ENCODE measurements around the gene SPRED2. TPM values are rescaled to one million over a fixed set of nuclear protein-coding genes. Genes with fewer than 3 reads are reported as not detected.

The SPRED2 gene
- polyA plus RNA-seq, 4 donors = 35.8 to 57.5 (median 40.7) TPM

DNA sequence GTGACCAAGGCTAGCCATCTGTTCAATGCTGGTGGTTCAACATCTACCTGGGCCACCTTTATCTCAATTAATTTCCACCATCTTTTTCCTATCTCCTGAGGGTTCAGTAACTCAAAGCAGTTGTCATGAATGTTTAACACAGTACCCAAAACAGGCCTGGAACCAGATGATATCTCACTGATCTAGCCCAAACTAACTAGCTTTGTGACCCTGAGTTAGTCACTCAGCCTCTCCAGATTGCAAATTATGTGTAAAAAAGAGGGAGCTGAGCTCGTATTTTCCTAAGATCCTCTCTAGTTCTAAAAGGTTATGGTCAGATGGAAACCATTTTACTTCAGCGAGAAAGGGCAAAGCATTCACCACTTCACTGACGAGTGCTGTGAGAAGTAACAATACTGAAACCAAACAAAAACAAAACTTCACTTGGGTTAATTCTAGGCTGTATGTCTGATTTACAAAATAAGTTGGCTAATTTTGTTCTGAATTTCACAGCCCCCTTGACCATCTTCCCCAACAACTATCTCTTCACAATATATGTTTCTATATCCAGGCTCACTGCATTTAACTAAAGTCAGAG lies 14.8 kb downstream of the SPRED2 start:
- DNase-seq (ENCODE audit: low read depth in 4 of 4, low spot score in 3 of 4) = no peak

DNA sequence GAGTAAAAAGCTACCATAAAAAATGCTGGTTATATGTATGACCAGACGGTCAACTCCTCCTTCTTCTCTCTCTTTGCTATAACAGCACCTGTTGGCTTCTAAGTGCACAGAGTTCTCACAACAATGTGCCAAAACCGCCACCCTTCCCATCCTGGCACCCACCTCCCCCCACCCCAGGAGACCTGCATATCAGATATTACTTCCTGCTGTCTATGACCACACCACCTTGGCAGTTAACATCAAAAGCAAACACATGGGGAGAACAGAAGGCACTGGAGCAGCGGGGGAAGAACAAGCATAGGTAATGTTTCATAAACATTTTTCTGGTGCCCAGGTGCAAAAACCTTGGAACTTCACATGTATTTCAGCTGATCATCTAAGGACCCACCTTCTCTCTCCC lies 15.5 kb downstream of the SPRED2 start:
- DNase-seq (ENCODE audit: low read depth in 4 of 4, low spot score in 3 of 4) = no peak

GRCh38 chr2:65416321-65416720 lies 16.1 kb downstream of the SPRED2 start:
- DNase-seq (ENCODE audit: low read depth in 4 of 4, low spot score in 3 of 4) = no peak

- DNase-seq (ENCODE audit: low read depth in 4 of 4, low spot score in 3 of 4) = no peak
Observed at GRCh38 chr2:65415091-65415490, 17.3 kb downstream of the SPRED2 start.

DNA sequence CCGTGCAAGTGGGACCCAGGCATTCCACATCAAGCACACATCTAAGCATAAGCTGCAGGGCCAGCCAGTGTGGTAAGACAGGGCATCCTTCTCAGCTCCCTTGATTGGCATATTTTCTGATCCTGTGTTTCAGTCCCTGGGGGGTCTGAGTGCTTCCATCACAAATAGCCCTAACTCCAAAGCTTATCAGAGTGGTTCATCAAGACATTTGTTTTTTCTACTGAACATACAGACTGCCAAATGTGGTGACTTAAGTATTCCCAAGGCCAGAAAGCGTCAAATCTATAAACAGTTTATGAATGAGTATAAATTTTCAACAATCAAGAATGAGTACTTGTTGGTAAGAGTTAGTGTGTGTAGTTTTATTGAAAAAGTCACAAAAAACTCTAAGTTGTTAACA lies 18.8 kb downstream of the SPRED2 start:
- DNase-seq (ENCODE audit: low read depth in 4 of 4, low spot score in 3 of 4) = no peak

- no peak for DNase-seq (ENCODE audit: low read depth in 4 of 4, low spot score in 3 of 4)
Observed at GRCh38 chr2:65413106-65413505, 19.3 kb downstream of the SPRED2 start.

GRCh38 chr2:65411056-65411795 lies 21.2 kb downstream of the SPRED2 start:
- DNase-seq (ENCODE audit: low read depth in 4 of 4, low spot score in 3 of 4) = no peak

GRCh38 chr2:65409045-65409444 lies 23.4 kb downstream of the SPRED2 start:
- DNase-seq (ENCODE audit: low read depth in 4 of 4, low spot score in 3 of 4) = no peak

GRCh38 chr2:65407240-65407639 lies 25.2 kb downstream of the SPRED2 start:
- no peak for DNase-seq (ENCODE audit: low read depth in 4 of 4, low spot score in 3 of 4)

DNA sequence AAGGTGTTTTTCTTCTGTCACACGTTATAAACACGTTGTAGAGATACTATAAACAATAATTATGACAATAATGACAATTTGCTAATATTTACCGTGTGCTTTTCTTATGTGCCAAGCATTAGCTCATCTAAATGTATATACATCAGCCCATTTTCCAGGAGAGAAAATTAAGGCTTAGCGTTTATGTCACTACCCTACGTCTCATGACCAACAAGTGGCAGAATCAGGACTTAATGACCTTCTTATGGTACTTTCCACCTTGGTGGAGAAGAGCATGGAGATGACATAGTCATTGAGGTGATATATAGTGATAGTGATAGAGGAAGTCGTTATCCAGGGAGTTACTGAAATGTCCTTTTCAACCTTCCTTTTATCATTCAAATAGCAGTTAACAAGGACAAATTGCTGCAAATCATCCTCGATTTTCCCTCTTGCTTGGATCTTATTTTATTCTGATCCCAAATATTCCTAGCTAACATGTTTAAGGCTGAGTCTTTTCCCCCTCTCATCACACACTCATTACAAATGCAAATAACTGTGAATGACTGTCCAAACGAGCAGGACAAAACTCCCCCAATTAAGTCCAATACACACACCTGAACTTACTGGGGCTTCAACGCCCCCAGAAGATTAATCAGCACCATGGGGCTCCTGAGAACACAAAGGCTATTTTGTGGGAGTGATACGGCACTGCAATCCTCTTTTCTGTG lies 27.3 kb downstream of the SPRED2 start:
- DNase-seq (ENCODE audit: low read depth in 4 of 4, low spot score in 3 of 4) = no peak

- no peak for DNase-seq (ENCODE audit: low read depth in 4 of 4, low spot score in 3 of 4)
Observed at GRCh38 chr2:65403529-65403915, 28.9 kb downstream of the SPRED2 start.

DNA sequence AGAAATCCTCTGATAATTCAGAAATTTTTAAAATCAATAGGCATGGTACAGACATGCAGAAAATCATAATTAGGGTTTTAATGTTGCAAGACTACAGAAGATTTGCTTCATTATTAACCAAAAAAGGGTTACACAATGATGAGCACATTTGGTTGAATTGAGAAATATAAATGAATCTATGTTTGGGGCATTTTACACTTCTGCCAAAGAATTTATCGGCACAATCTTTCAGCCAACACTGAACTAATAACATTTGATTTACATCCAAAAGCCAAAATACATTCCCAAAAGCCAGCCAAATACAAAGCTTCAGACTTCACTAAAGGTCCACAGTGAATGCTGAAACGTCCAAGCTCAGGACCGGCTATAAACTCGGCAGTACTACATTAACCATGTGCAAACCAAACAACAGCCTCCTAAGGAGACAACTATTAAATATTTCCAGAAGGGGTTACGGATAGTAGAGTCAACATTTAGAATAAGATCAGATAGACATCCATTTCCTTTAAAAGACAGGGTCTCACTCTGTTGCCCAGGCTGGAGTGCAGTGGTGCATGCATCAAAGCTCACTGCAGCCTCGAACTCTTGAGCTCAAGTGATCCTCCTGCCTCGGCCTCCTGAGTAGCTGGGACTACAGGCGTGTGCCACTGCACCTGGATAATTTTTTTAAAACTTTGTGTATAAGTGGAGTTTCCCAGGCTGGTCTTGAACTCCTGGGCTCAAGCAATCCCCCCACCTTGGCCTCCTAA lies 29.4 kb downstream of the SPRED2 start:
- DNase-seq (ENCODE audit: low read depth in 4 of 4, low spot score in 3 of 4) = no peak

DNA sequence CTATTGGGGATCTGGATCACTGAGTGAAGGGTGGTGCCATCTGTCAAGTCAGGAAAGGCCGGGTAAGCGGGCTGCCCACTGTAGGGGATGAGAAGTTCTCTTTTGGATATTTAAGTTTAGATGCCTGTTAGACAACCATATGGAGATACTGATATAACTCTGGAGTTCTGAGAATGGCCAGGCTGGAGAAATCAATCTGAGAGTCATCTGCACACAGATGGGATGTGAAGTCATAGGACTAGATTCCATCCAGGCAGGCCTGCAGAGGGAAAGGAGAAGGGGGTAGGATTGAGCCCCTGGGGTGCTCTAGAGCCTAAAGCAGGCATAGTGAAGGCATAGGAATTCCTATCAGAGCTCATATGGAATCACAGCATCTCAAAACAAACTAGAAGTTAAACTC lies 30.1 kb downstream of the SPRED2 start:
- no peak for DNase-seq (ENCODE audit: low read depth in 4 of 4, low spot score in 3 of 4)

DNA sequence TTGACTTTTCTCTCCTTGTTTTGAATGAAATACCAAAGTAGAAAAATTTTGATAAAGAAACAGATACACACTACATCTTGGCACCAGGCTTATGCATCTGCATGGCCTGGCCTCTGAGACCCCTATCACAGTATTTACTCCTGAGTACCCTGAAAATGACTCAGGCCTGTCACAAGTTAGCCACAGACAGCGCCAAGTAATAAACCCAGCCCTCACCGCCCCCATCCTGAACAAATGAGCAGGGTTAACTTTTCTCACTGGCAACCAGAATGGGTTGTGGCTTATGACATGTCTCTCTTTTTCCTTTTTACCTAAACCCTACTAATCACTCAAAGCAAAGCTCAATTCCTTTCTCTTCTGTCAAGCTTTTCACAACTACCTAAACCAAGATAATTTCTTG lies 35.3 kb downstream of the SPRED2 start:
- DNase-seq (ENCODE audit: low read depth in 4 of 4, low spot score in 3 of 4) = no peak

- no peak for DNase-seq (ENCODE audit: low read depth in 4 of 4, low spot score in 3 of 4)
Observed at GRCh38 chr2:65396348-65397026, 35.9 kb downstream of the SPRED2 start.

- no peak for DNase-seq (ENCODE audit: low read depth in 4 of 4, low spot score in 3 of 4)
Observed at GRCh38 chr2:65395621-65396347, 36.6 kb downstream of the SPRED2 start.

DNA sequence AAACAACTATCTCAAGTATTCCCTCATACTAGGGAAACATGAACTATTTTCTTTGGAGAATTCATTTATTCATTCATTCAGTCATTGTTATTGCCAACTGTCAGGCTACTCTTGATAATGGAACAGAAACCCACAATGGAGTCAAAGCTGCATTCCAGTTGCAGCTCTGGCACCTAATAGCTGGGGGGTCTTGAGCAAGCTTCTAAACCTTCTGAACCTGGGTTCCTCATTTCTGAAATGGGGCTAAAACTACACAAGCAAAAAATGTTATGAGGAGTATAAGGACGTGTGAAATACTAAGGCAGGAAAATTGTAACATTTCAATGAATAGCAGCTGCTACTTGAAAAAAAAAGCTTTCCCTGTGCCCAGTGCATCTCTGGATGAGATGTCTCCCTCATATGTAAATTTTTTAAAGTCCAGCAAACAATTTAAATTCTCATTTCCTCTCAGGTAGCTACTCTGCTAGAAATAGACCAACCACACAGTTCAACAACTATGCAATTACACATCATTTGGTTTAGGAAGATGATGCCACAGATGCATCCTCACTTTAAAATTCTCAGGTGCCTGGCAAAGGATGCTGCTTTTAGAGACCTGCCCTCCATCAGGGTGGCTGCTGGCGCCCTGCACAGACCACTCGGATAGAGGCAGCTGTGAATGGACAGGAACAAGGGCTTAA lies 38.5 kb downstream of the SPRED2 start:
- DNase-seq (ENCODE audit: low read depth in 4 of 4, low spot score in 3 of 4) = no peak

DNA sequence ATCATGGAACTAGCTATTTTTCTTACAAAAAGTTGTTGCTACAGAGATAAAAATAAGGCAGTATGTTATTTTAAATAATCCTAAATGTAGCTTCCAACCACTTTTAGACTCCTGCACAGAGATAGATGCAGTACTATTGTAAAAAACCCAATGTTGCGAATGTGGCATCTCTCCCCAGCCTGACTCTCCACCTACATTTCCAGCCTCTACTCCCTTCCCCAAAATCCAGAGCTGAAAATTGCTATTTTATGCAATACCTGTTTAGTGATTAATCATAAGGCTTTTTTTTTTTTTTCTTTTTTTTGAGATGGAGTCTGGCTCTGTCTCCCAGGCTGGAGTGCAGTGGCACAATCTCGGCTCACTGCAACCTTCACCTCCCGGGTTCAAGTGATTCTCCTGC lies 39.4 kb downstream of the SPRED2 start:
- DNase-seq (ENCODE audit: low read depth in 4 of 4, low spot score in 3 of 4) = no peak

DNA sequence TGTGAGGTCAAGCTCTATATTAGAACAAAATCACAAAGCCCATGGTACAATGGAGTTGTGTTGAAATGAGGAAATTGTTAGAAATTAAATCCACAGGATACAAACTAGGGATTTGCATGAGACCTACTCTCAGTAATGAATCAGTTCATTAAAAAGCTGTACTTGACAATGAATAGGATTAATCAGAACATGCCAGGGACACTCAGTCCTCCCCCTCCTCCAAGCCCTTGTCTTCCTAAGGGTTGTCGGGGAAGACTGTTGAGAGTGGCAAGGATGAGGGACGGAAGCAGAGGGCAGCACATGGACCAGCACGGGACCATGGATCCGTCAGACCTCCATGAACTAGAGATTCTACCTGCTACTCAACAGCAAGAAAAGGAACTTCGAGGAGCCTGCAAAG lies 39.8 kb downstream of the SPRED2 start:
- no peak for DNase-seq (ENCODE audit: low read depth in 4 of 4, low spot score in 3 of 4)

DNA sequence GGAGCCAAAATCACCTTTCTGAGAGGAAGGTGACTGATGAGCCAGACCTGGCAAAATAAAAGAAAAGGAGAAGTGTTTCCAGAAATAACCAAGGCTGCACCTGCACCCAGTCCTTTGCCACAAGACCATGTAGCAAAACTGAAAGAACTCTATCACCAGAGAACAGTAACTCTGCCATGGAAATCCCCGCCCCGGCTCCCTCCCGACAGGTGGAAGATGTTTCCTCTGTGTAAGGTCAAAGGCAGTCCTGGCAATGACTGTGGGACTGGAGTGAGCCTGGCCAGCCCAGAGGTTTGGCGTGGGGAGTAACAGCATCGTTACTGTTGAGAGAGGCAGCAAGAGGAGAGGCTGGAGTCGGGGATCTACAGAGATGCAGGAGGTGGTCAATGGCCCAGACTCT lies 42.3 kb downstream of the SPRED2 start:
- DNase-seq (ENCODE audit: low read depth in 4 of 4, low spot score in 3 of 4) = no peak
